ELR (cell line): Measurements from ENCODE around the gene IFT80.
"Not testable (repeated sequence)": the region's sequence is repeated elsewhere in the genome, so short reads cannot be mapped to it uniquely, and the experiment has no call there.

Experiments used
- DNase-seq: peaks from one replicate; pipeline ENCODE4 v3.0.0-alpha.2; 2015; ENCODE audit warnings: low read depth

IFT80 gene

GRCh38 chr3:160260587-160261270 lies 138.3 kb downstream of the IFT80 start:
- no peak for DNase-seq

DNA sequence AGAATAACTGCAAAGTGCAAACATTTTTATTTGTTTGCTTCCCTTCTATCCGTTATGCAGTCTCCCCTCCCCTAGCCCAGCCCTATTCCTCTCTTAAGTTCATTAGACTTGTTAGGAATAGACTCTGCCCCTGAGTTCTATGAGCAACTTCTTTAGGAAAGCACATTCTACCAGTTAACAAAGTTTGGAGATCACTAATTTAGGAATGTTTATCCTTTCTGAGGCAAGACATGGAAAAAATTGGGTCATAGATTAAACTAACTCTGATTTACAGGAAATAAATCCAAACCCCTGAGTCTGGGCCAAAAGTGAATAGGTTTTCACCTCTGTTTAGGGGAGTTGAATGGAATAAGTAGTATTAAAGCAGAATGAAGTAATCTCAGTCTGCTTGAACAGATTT lies 139.4 kb downstream of the IFT80 start:
- DNase-seq: no peak

DNA sequence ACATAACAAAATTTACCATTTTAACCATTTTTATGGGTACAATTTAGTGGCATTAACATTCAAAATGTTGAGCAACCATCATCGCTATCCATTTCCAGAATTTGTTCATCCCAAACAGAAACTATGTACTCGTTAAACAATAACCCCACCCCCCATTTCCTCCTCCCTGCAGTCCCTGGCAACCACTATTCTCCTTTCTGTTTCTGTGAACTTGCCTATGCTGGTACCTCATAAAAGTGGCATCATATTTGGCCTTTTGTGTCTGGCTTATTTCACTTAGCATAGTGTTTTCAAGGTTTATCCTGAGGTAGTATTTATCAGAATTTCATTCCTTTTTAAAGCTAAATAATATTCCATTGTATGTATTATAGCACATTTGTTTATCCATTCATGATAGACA lies 141.4 kb downstream of the IFT80 start:
- DNase-seq: no peak

DNA sequence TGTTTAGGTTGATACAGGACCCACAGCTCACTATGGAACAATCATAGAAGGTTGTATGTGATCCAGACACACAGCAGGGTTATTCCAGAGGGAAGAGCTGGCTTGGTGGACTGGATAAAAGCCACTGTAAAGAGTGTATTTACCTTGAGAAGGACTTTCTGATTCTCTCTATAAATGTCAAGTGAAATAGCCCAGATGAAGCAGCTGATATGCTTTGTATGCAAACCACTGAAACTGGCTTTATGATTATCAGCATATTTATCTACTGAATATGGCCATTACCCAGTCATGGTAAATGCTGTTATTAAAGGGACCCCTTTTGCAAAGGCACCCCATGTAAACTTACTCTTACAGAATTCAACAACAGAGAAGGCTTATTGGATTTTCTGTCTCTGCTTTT lies 145.7 kb downstream of the IFT80 start:
- no peak for DNase-seq

- no peak for DNase-seq
Measured at GRCh38 chr3:160247766-160248165, 151.3 kb downstream of the IFT80 start.

- DNase-seq: no peak
Measured at GRCh38 chr3:160245261-160245800, 153.7 kb downstream of the IFT80 start.

GRCh38 chr3:160240719-160241118 lies 158.3 kb downstream of the IFT80 start:
- DNase-seq: not testable (repeated sequence)

GRCh38 chr3:160232014-160232413 lies 167.0 kb downstream of the IFT80 start:
- peak; percentile 10 for DNase-seq

DNA sequence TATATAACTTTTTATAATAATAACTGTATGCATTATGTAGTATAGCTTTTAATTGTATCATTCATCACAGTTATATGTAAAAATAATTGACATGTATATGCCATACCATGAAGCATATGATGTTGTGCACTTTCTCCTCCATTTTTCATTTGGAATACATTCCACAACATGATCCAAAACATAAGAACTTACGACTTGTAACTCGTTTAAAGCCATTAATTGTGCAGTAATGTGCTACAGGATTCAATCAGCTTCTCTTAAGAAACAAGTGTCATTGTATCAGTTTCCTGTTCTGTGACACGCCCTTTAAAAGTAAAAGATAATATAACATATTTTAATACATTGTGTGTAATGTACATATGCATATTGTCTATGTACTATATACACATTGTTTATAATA lies 171.6 kb downstream of the IFT80 start:
- no peak for DNase-seq

GRCh38 chr3:160226026-160226907 lies 172.8 kb downstream of the IFT80 start:
- DNase-seq: peak; percentile 2

DNA sequence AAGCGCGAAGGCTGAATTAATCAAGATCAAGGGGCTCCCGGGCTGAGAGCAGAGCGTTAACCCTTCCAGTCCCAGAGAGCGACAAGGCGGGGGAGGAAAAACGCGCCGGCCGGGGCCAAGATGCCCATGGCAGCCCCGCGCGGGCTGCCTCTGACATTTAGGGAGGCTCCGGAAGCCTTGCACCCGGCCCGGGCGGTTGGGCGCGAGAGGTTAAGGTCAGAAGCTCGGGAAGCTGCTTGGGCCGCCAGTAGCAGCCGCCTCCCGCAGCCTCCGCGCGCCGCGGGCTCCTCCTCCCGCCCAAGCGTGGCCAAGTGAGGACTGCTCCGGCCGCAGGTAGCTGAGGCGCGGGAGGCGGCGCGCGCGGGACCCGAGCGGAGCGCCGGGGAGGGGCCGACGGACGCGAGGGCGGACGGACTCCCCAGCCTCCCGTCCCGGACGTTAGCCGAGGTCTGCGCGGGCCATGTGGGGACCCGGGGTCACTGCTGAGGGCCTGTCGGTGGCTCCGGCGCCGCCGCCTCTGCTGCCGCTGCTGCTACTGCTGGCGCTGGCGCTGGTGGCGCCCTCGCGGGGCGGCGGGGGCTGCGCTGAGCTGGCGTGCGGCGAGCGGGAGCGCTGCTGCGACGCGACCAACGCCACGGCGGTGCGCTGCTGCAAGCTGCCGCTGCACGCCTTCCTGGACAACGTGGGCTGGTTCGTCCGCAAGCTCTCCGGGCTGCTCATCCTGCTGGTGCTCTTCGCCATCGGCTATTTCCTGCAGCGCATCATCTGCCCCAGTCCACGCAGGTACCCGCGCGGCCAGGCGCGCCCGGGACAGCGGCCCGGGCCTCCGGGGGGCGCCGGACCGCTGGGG lies 173.6 kb downstream of the IFT80 start, which contains the start of gene C3orf80:
Gene C3orf80, plus strand, starts transcription at position 247 of the 850 bp plus-strand sequence. Its CDS starts 214 bp downstream, at position 461.
- DNase-seq: peak; percentile 67

GRCh38 chr3:160224811-160225175 lies 174.2 kb downstream of the IFT80 start:
- DNase-seq: no peak

DNA sequence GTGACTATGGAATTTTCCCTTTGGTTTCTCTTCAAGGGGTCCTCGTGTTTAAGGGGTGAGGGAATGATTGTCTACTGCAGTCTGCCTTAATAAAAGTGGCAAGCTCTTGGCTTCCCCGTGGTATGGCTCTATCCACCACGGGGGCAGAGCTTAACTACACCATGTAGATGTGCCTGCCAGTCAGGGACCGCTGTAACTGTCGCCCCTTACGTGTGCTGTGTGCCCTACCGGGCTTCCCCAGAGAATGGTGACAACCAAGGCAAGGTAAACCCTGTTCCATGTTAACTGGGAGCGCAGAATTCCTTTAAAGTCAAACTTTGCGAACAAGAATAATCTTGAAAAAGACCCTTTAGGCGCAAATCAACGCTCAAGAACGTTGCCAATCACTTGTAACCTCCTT lies 174.8 kb downstream of the IFT80 start:
- DNase-seq: no peak

DNA sequence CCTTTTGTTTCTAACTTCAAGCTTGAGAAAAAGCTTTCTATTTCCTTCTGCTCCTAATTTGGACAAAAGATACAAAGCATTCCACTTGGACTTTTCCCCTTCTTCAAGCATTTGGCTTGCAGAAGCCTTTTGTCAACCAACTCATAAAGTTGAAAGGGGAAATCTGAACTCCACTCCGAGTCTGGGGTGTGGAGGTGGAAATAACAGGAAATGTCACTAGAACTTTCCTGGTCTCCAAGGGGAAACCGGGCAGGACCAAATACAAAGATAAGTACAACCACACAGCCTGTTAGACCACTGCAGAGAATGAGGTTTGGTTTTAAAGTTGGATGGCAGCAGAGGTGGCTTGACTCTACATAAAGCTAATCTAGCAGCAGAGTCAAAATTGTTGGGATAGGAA lies 178.0 kb downstream of the IFT80 start:
- DNase-seq: no peak

DNA sequence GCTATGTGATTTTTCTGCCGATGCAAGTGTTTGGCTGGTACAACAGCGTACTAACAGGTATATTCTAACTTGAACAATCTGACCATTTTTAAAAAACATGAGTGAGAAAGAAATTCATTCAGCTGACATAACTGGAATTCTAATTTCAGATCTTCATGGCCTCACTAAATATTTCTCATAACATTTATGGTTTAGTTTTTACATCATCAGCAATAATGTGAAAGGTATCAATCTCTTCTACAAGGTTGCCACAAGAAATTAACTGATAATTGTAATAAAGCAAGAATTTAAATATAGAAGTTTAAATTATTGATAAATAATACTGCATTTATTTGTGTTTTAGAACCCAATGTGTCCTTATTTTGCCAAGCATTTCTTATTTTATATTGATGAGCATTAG lies 179.0 kb downstream of the IFT80 start:
- no peak for DNase-seq

GRCh38 chr3:160218136-160218535 lies 180.9 kb downstream of the IFT80 start:
- DNase-seq: no peak

DNA sequence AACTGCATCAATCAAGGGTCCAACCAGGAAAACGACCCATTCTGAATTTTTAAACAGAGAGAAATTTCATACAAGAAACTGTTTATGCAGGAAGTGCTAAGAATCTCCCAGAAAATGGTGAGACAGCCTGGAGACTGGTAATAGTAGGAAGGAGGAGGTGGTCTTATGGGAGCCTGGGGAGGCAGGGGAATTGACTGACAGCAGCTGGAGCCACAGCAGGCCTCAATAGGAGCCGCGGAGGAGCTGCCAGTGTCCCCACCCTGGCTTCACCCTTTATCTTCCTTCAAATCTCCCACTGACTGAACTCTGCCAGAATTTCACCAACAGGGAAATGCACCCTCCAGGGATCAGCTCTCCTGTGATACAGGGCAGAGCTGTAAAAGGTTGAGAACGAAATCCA lies 181.3 kb downstream of the IFT80 start:
- no peak for DNase-seq

DNA sequence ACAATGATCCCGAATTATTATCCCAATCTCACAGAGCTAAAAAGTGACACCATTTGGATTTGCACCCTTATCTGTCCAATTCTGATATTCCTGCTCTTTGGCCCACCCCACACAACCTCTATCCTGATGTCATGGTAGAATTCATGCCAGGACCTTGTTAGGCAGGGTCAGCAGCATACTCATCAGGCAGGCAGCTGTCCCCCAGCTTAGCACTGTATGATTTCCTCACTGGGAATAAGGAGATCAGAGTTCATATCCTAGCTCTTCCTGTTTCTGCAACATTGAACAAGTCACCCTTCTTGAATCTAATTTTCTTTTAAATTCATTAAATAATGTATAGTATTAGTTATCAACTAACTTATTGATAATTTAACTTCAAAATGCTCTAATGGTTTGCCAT lies 185.8 kb downstream of the IFT80 start:
- DNase-seq: no peak

- peak; percentile 69 for DNase-seq
Measured at GRCh38 chr3:160210799-160211221, 188.2 kb downstream of the IFT80 start.

- DNase-seq: no peak
Measured at GRCh38 chr3:160210341-160210740, 188.7 kb downstream of the IFT80 start.
